ENCODE data around the gene CENPF. TPM values are rescaled to one million over a fixed set of nuclear protein-coding genes. Genes with fewer than 3 reads are reported as not detected.

Gene CENPF
- total RNA-seq, 1 experiment from 2014 or later: 64.2 TPM

DNA sequence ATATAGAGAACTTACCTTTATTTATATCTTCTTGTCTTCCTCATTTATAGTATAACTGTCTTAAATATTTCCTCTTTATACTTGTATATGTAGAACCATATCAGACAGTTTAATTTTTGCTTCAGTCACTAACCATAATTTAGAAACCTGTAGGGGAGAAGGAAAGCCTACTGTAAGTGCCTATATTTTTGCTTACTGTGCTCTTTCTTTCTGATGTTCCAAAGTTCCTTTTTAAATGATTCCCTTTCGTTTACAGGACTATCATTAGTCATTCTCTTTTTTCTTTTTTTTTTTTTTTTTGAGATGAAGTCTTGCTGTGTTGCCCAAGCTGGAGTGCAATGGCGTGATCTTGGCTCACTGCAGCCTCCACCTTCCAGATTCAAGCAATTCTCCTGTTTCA, 109.7 kb downstream of the CENPF start:
- DNase-seq (ENCODE audit: low read depth): no peak

Other genes starting within 250 kb of the CENPF start
- gene PTPN14, start 51.6 kb upstream of the CENPF start, total RNA-seq (2014; rRNA removed; shearing (Covaris generic)): 16.5 and 23.5 TPM in 2 replicates